GM19463 (cell line): Measurements from ENCODE around the gene CCL15.
"Not testable (repeated sequence)": the region's sequence is repeated elsewhere in the genome, so short reads cannot be mapped to it uniquely, and the experiment has no call there.

Experiments
- ATAC-seq: cut with Tn5 transposase; IDR thresholded peaks from one replicate; pipeline ENCODE4 v1.9.1; 2021; ENCODE audit warnings: mild to moderate bottlenecking, moderate library complexity; ENCODE audit not compliant: unreplicated experiment

Gene CCL15

GRCh38 chr17:35995346-35995745 lies 6.0 kb downstream of the CCL15 start:
- ATAC-seq = not testable (repeated sequence)

GRCh38 chr17:35991075-35991474 lies 10.3 kb downstream of the CCL15 start:
- ATAC-seq = no peak

GRCh38 chr17:35988164-35988563 lies 13.2 kb downstream of the CCL15 start:
- no peak for ATAC-seq

- ATAC-seq = no peak
Observed at GRCh38 chr17:35986643-35987042, 14.7 kb downstream of the CCL15 start, which contains the start of gene CCL14. CCL14 (minus strand) TSS chr17:35986729; CDS start chr17:35986649, 80 bp downstream.

- no peak for ATAC-seq
Observed at GRCh38 chr17:35984140-35984539, 17.2 kb downstream of the CCL15 start.

GRCh38 chr17:35982409-35983191 lies 18.8 kb downstream of the CCL15 start:
- no peak for ATAC-seq

- ATAC-seq = no peak
Observed at GRCh38 chr17:35981908-35982330, 19.4 kb downstream of the CCL15 start.

- ATAC-seq = no peak
Observed at GRCh38 chr17:35981246-35981645, 20.1 kb downstream of the CCL15 start, which contains the start of gene CCL16. CCL16 (minus strand) TSS chr17:35981497; CDS start chr17:35981420, 77 bp downstream.

GRCh38 chr17:35978346-35978745 lies 23.0 kb downstream of the CCL15 start:
- ATAC-seq = no peak

- no peak for ATAC-seq
Observed at GRCh38 chr17:35977509-35977908, 23.8 kb downstream of the CCL15 start.

- ATAC-seq = no peak
Observed at GRCh38 chr17:35973333-35974260, 27.8 kb downstream of the CCL15 start.

- ATAC-seq = no peak
Observed at GRCh38 chr17:35972945-35973332, 28.4 kb downstream of the CCL15 start.

- ATAC-seq = no peak
Observed at GRCh38 chr17:35972535-35972934, 28.8 kb downstream of the CCL15 start.

GRCh38 chr17:35972066-35972465 lies 29.3 kb downstream of the CCL15 start:
- ATAC-seq = no peak

GRCh38 chr17:35969558-35970380 lies 31.6 kb downstream of the CCL15 start:
- ATAC-seq = no peak

- no peak for ATAC-seq
Observed at GRCh38 chr17:35968520-35969054, 32.8 kb downstream of the CCL15 start.

- ATAC-seq = no peak
Observed at GRCh38 chr17:35965272-35965671, 36.1 kb downstream of the CCL15 start.

- ATAC-seq = no peak
Observed at GRCh38 chr17:35963663-35964062, 37.7 kb downstream of the CCL15 start.

GRCh38 chr17:35953720-35954119 lies 47.6 kb downstream of the CCL15 start:
- ATAC-seq = no peak

- ATAC-seq = no peak
Observed at GRCh38 chr17:35949401-35949800, 52.0 kb downstream of the CCL15 start.
